Loucy (cell line): ENCODE results near the gene GDF2.

Experiments used
- EZH2phosphoT487 ChIP-seq: fragments of 200-600 bp; IDR thresholded peaks from 2 replicates; pipeline ENCODE4 v1.6.1; 2018; ENCODE audit warnings: antibody characterized with exemption, mild to moderate bottlenecking, moderate library complexity, borderline replicate concordance
- TF ChIP-seq, protein P1 (sequence below): fragments of 200-600 bp; sonication (generic); conservative IDR thresholded peaks from 2 replicates; pipeline ENCODE4 v1.5.1; 2014; ENCODE audit warnings: mild to moderate bottlenecking, antibody characterized with exemption, low read length

DNA sequence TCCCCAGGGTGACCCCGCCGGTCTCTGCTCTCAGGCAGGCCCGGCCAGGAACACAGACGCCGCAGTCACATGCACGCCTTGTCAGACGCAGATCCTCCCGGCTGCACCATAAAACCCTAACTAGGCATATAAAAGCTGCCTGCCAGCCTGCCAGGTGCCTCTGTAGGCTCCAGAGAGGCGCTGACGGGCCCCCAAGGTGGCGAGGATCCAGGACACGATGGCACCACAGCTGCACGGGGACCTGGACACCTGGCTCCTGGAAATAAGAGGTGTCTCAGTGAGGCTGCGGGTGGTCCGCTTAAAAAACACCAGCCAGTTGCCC, 44.1 kb upstream of the GDF2 start:
- TF ChIP-seq, protein P1, sequence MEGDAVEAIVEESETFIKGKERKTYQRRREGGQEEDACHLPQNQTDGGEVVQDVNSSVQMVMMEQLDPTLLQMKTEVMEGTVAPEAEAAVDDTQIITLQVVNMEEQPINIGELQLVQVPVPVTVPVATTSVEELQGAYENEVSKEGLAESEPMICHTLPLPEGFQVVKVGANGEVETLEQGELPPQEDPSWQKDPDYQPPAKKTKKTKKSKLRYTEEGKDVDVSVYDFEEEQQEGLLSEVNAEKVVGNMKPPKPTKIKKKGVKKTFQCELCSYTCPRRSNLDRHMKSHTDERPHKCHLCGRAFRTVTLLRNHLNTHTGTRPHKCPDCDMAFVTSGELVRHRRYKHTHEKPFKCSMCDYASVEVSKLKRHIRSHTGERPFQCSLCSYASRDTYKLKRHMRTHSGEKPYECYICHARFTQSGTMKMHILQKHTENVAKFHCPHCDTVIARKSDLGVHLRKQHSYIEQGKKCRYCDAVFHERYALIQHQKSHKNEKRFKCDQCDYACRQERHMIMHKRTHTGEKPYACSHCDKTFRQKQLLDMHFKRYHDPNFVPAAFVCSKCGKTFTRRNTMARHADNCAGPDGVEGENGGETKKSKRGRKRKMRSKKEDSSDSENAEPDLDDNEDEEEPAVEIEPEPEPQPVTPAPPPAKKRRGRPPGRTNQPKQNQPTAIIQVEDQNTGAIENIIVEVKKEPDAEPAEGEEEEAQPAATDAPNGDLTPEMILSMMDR = no peak
- TF ChIP-seq EZH2phosphoT487 = no peak
